ENCODE results near the gene PHKA2.
A peak's percentile ranks its signal among the peaks of the same experiment; 100 is the strongest.
"Not testable (repeated sequence)": the region's sequence is repeated elsewhere in the genome, so short reads cannot be mapped to it uniquely, and the experiment has no call there.

The PHKA2 gene

GRCh38 chrX:18855919-18856644 is 127.8 kb downstream of the PHKA2 start:
- peak; percentile 75 for DNase-seq

- not testable (repeated sequence) for DNase-seq
Measured at GRCh38 chrX:18847901-18848300, 136.0 kb downstream of the PHKA2 start.

All from fibroblast of skin of right biceps (primary cell).